PC-9 (cell line): ENCODE results near the gene B9D1. TPM values are rescaled to one million over a fixed set of nuclear protein-coding genes. Genes with fewer than 3 reads are reported as not detected.

Experiments used
- BruUV-seq: library from RNA; stranded (reverse); fragments of 400-500 nt; replicated peaks from 2 replicates; lab custom pipeline; 2021; lab: Mats Ljungman, UMichigan
- CTCF ChIA-PET: fragments of 300-600 bp; sonication (Branson Sonifier 250); formaldehyde crosslinking; loops from one replicate; lab custom pipeline; 2022; ENCODE audit warnings: antibody characterized with exemption; lab: Charles Lee
- POLR2A ChIA-PET: fragments of 300-600 bp; sonication (Branson Sonifier 250); formaldehyde crosslinking; loops from one replicate; lab custom pipeline; 2022; ENCODE audit warnings: antibody characterized with exemption; ENCODE audit not compliant: unreplicated experiment; lab: Charles Lee
- DNase-seq, 2 experiments: peaks; one replicate each; pipeline versions ENCODE4 v3.0.0 to v3.0.0-alpha.2; 2015 to 2022; ENCODE audit warnings: mixed read lengths in 1 of 2
- H2AFZ ChIP-seq: fragments of 200-600 bp; sonication (generic); 2 replicates; pipeline ENCODE4 v1.8.1; 2017; ENCODE audit warnings: antibody characterized with exemption
- H3F3A ChIP-seq: fragments of 200-600 bp; sonication (generic); 2 replicates; pipeline ENCODE4 v1.8.1; 2017; ENCODE audit warnings: antibody characterized with exemption, mild to moderate bottlenecking, low read depth; ENCODE audit not compliant: insufficient read depth
- H3K27ac ChIP-seq: fragments of 200-600 bp; sonication (generic); 2 replicates; pipeline ENCODE4 v1.6.1; 2016; ENCODE audit warnings: mixed run types
- H3K27me3 ChIP-seq: fragments of 200-600 bp; sonication (generic); 2 replicates; pipeline ENCODE4 v1.6.1; 2016; ENCODE audit warnings: low read depth, mixed run types; ENCODE audit not compliant: insufficient read depth
- H3K36me3 ChIP-seq: fragments of 200-600 bp; sonication (generic); 2 replicates; pipeline ENCODE4 v1.6.1; 2016; ENCODE audit warnings: low read depth, mixed run types
- H3K4me1 ChIP-seq: fragments of 200-600 bp; sonication (generic); replicated peaks from 2 replicates; pipeline ENCODE4 v1.6.1; 2016; ENCODE audit warnings: mixed run types; ENCODE audit not compliant: insufficient read depth
- H3K4me2 ChIP-seq: fragments of 200-600 bp; sonication (generic); 2 replicates; pipeline ENCODE4 v1.6.1; 2017; ENCODE audit warnings: mixed run types
- H3K4me3 ChIP-seq: fragments of 200-600 bp; sonication (generic); 2 replicates; pipeline ENCODE4 v1.6.1; 2016; ENCODE audit warnings: mixed run types
- H3K79me2 ChIP-seq: fragments of 200-600 bp; sonication (generic); 2 replicates; pipeline ENCODE4 v1.6.1; 2017; ENCODE audit warnings: low read depth, mixed run types
- H3K9me2 ChIP-seq: fragments of 200-600 bp; sonication (generic); 2 replicates; pipeline ENCODE4 v1.8.1; 2017; ENCODE audit warnings: mild to moderate bottlenecking; ENCODE audit not compliant: insufficient read depth
- H3K9me3 ChIP-seq: fragments of 200-600 bp; sonication (generic); 2 replicates; pipeline ENCODE4 v1.8.1; 2016; ENCODE audit warnings: low read depth; ENCODE audit not compliant: insufficient read depth
- H4K20me1 ChIP-seq: fragments of 200-600 bp; sonication (generic); 2 replicates; pipeline ENCODE4 v1.8.1; 2017; ENCODE audit not compliant: insufficient read depth
- EZH2 ChIP-seq: fragments of 200-600 bp; sonication (generic); IDR thresholded peaks from 2 replicates; pipeline ENCODE4 v1.8.0; 2017; ENCODE audit warnings: antibody characterized with exemption, low read depth
- intact Hi-C: fragments of 100-400 bp; cut with micrococcal nuclease; formaldehyde crosslinking; loops from one replicate; pipeline ENCODE4 v1.10.0; 2022; ENCODE audit not compliant: unreplicated experiment
- total RNA-seq: library from RNA; stranded (reverse); gene quantifications from 2 replicates; pipeline ENCODE4 v1.2.3, GENCODE V29; 2021
- TF ChIP-seq, protein P1 (sequence below): fragments of 200-600 bp; sonication (generic); conservative IDR thresholded peaks from 2 replicates; pipeline ENCODE4 v1.6.1; 2017; ENCODE audit warnings: mixed run types, antibody characterized with exemption, mild to moderate bottlenecking, moderate library complexity

Gene B9D1
- total RNA-seq, 1 experiment from 2014 or later: 40.2 TPM

DNA sequence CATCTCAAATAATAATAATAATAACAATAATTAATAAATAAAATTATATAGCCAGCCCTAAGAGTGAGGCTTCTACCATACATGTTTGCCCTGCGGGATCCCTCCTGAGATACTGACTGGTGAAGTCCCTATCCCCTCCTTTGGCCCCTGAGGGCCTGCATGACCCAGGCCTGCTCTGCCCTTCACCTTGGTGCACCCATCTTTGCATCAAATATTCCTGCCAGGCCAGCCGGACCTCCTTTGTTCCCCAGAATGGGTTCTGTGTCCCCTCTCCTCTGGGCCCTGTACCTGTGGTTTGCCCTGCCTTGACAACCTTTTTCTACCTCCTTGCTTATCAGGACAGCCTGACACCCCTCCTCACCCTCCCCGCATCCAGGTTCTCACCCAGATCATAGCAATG lies 46.5 kb upstream of the B9D1 start:
- DNase-seq: no peak
- TF ChIP-seq, protein P1, sequence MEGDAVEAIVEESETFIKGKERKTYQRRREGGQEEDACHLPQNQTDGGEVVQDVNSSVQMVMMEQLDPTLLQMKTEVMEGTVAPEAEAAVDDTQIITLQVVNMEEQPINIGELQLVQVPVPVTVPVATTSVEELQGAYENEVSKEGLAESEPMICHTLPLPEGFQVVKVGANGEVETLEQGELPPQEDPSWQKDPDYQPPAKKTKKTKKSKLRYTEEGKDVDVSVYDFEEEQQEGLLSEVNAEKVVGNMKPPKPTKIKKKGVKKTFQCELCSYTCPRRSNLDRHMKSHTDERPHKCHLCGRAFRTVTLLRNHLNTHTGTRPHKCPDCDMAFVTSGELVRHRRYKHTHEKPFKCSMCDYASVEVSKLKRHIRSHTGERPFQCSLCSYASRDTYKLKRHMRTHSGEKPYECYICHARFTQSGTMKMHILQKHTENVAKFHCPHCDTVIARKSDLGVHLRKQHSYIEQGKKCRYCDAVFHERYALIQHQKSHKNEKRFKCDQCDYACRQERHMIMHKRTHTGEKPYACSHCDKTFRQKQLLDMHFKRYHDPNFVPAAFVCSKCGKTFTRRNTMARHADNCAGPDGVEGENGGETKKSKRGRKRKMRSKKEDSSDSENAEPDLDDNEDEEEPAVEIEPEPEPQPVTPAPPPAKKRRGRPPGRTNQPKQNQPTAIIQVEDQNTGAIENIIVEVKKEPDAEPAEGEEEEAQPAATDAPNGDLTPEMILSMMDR: no peak
- no peak for TF ChIP-seq EZH2
- no peak overlapping the region for H3K27ac ChIP-seq
- H2AFZ ChIP-seq: no peak overlapping the region
- no peaks in the 10 kb centered on the region for H3K9me2 ChIP-seq
- no peaks in the 10 kb centered on the region for H4K20me1 ChIP-seq
- no peak overlapping the region for H3K4me2 ChIP-seq
- no peaks in the 10 kb centered on the region; the same call in 1 of the 2 replicates for H3K4me1 ChIP-seq
- no peaks in the 10 kb centered on the region for H3K27me3 ChIP-seq
- H3F3A ChIP-seq: 0 out of 2 replicates have a peak, but pooled peaks cover 8% of the 10 kb centered on the region
- BruUV-seq: no TSS peak
- H3K9me3 ChIP-seq: no peaks in the 10 kb centered on the region
- POLR2A ChIA-PET: no interaction called here
- intact Hi-C loops: no loop called here
- H3K79me2 ChIP-seq: no peaks in the 10 kb centered on the region
- CTCF ChIA-PET: no interaction called here
- no peak overlapping the region for H3K4me3 ChIP-seq
- H3K36me3 ChIP-seq: no peaks in the 10 kb centered on the region

DNA sequence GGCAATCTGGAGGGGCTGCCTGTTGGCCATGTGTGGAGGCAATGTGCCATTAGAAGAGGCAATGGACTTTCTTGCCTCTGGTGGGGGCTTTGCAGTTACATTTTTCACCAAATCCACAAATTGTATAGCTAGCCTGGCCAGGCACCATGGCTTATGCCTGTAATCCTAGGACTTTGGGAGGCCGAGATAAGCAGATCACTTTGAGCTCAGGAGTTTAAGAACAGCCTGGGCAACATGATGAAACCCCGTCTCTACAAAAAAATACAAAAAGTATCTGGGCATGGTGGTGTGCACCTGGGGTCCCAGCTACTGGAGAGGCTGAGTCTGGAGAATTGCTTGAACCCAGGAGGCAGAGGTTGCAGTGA lies 45.8 kb upstream of the B9D1 start:
- BruUV-seq: no TSS peak
- H3K9me3 ChIP-seq: no peaks in the 10 kb centered on the region
- no peaks in the 10 kb centered on the region for H3K79me2 ChIP-seq
- ChIA-PET POLR2A (no interaction called here), CTCF (interaction anchor here (0.6 kb wide), 1 partner anchor 30 kb away, joined by 3 read pairs; the partner anchor contains the start of gene MAPK7)
- no peaks in the 10 kb centered on the region for H4K20me1 ChIP-seq
- H3K27ac ChIP-seq: no peak overlapping the region
- H3K4me1 ChIP-seq: no peaks in the 10 kb centered on the region; the same call in 1 of the 2 replicates
- intact Hi-C loops: no loop called here
- 0 out of 2 replicates have a peak, but pooled peaks cover 8% of the 10 kb centered on the region for H3F3A ChIP-seq
- H3K27me3 ChIP-seq: no peaks in the 10 kb centered on the region
- H3K4me2 ChIP-seq: no peak overlapping the region
- DNase-seq: no peak
- H3K9me2 ChIP-seq: no peaks in the 10 kb centered on the region
- no peak for TF ChIP-seq EZH2
- no peaks in the 10 kb centered on the region for H3K36me3 ChIP-seq
- H2AFZ ChIP-seq: no peak overlapping the region
- no peak overlapping the region for H3K4me3 ChIP-seq

DNA sequence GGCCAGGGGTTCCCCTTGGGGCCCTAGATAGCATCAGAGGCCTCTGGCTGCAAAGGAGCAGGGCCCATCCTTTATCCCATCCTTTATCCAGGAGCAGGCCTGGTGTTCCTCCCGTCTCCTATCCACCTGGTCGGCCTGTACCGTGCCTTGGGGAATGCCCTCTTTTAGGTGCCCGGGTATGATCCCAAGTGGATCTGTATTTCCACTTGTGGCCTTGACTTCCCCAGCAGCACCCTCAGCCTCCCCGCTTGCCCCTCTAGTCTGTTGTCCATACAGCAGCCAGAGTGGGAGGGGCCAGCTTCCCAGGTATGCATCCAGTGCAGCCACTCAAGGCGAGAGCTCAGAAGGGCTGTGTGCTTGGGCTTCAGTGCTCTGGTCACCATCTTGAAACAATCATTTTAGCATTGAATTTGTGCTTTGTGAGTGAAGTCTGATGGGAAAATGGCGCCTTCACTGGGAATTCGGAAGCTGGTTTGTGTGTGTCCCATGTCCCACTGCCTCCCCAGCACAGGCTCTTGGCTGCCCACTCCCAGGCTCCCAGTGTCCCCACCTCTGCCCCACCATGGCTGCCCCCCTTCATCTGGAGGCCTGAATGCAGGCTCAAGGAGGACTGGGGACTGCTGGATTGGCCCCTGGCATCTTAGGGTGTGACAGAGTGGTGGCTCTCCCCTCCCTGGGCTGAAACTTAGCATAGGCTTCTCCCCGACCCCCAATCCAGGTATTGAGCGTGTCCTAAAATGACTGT lies 45.2 kb upstream of the B9D1 start:
- no peaks in the 10 kb centered on the region for H4K20me1 ChIP-seq
- no peaks in the 10 kb centered on the region for H3K9me3 ChIP-seq
- no peak overlapping the region for H3K27ac ChIP-seq
- intact Hi-C loops: no loop called here
- no peaks in the 10 kb centered on the region; the same call in 1 of the 2 replicates for H3K4me1 ChIP-seq
- 0 out of 2 replicates have a peak, but pooled peaks cover 8% of the 10 kb centered on the region for H3F3A ChIP-seq
- ChIA-PET CTCF (interaction anchor here (0.6 kb wide), 2 partner anchors 29 to 62 kb away, joined by 3 to 5 read pairs; partner anchors contain the start of gene MAPK7), POLR2A (interaction anchor here (0.6 kb wide), 1 partner anchor 16 kb away, joined by 4 read pairs; no protein-coding TSS in a partner anchor)
- H3K4me2 ChIP-seq: no peak overlapping the region
- DNase-seq: no peak
- H3K79me2 ChIP-seq: no peaks in the 10 kb centered on the region
- H3K9me2 ChIP-seq: no peaks in the 10 kb centered on the region
- H3K36me3 ChIP-seq: no peaks in the 10 kb centered on the region
- no peaks in the 10 kb centered on the region for H3K27me3 ChIP-seq
- no peak overlapping the region for H2AFZ ChIP-seq
- TF ChIP-seq, protein P1: no peak
- no peak for TF ChIP-seq EZH2
- H3K4me3 ChIP-seq: no peak overlapping the region
- BruUV-seq: no TSS peak
